ENCODE results near the gene GET4.

DNA sequence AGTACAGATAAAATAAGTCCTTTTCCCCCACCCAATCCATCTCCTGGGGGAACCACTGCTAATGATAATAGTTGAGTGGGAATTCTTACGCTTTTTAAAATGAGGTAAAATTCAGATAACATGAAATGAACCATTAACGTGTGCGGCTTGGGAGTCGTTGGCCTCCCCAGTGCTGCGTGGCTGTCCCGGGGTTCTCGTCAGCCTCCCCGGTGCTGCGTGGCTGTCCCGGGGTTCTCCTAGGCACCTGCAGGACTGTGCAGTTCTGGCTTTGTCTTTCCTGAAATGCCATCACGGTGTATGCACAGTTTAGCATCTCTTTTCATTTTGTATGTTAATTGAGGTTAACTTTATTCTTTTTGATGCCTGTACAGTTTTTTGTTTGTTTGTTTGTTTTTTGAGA lies 30.6 kb upstream of the GET4 start:
- TF ChIP-seq CTBP1 (IDR thresholded peaks at IDR 0.05; ENCODE audit: borderline replicate concordance) (no peak), TARDBP (IDR thresholded peaks at IDR 0.05) (no peak), HDGF (IDR thresholded peaks at IDR 0.05; ENCODE audit: borderline replicate concordance) (no peak), BHLHE40 (IDR thresholded peaks at IDR 0.05; ENCODE audit: borderline replicate concordance) (no peak), FOXA1 (IDR thresholded peaks at IDR 0.05) (no peak), ZNF384 (IDR thresholded peaks at IDR 0.05) (no peak), NFRKB (IDR thresholded peaks at IDR 0.05) (no peak)

Data from HEK293T (cell line).